K562 (cell line): ENCODE data around the gene EIF2S1. TPM values are rescaled to one million over a fixed set of nuclear protein-coding genes. Genes with fewer than 3 reads are reported as not detected.

Source experiments
- BHLHE40 ChIP-seq: IDR thresholded peaks from 2 replicates; pipeline ENCODE4 v1.6.1; 2011; ENCODE audit warnings: low read length, improper control_type of control experiment
- BRCA1 ChIP-seq, 2 experiments: fragments of 450-650 bp in 1 of 2; sonication (generic) in 1 of 2; formaldehyde crosslinking in 1 of 2; IDR thresholded peaks; 2 replicates each; pipeline versions ENCODE4 v1.5.0 to v1.6.1; 2017 to 2020; ENCODE audit warnings: mild to moderate bottlenecking in 1 of 2, missing genetic modification reagents in 1 of 2
- ELF4 ChIP-seq: fragments of 450-650 bp; formaldehyde crosslinking; IDR thresholded peaks from 2 replicates; pipeline ENCODE4 v1.4.0; 2022; ENCODE audit warnings: missing genetic modification characterization
- FOXJ2 ChIP-seq: fragments of 200-800 bp; sonication (Bioruptor generic); IDR thresholded peaks from 2 replicates; pipeline ENCODE4 v1.6.1; 2016; ENCODE audit warnings: missing genetic modification characterization, missing compliant biosample characterization
- GATA2 ChIP-seq: sonication (generic); formaldehyde crosslinking; IDR thresholded peaks from 2 replicates; pipeline ENCODE4 v1.4.0; 2020; ENCODE audit warnings: mild to moderate bottlenecking, missing genetic modification reagents
- HDAC1 ChIP-seq, 2 experiments: fragments of 450-650 bp; IDR thresholded peaks; 2 replicates each; pipeline ENCODE4 v1.6.1; 2016 to 2017; ENCODE audit warnings: inconsistent platforms in 1 of 2, mild to moderate bottlenecking in 1 of 2, moderate library complexity in 1 of 2
- HDGF ChIP-seq: fragments of 450-650 bp; IDR thresholded peaks from 2 replicates; pipeline ENCODE4 v1.6.1; 2016
- HMGN3 ChIP-seq: IDR thresholded peaks from 2 replicates; pipeline ENCODE4 v1.6.1; 2011; ENCODE audit warnings: borderline replicate concordance, low read depth, mild to moderate bottlenecking, mixed read lengths, low read length; ENCODE audit not compliant: insufficient read length; ENCODE audit errors: extremely low read depth
- ILF3 ChIP-seq: fragments of 450-650 bp; IDR thresholded peaks from 2 replicates; pipeline ENCODE4 v1.6.1; 2018; ENCODE audit warnings: antibody characterized with exemption, mild to moderate bottlenecking, moderate library complexity, borderline replicate concordance
- KDM1A ChIP-seq, 2 experiments: fragments of 450-650 bp; IDR thresholded peaks; 2 replicates each; pipeline ENCODE4 v1.6.1; 2016; ENCODE audit warnings: mild to moderate bottlenecking in 2 of 2
- KLF6 ChIP-seq: fragments of 250-450 bp; sonication (Bioruptor Pico); IDR thresholded peaks from 2 replicates; pipeline ENCODE4 v1.4.0; 2020; ENCODE audit warnings: mild to moderate bottlenecking, moderate library complexity, borderline replicate concordance
- MBD1 ChIP-seq: fragments of 250-450 bp; sonication (Bioruptor Pico); IDR thresholded peaks from 2 replicates; pipeline ENCODE4 v1.8.0; 2022; ENCODE audit warnings: inconsistent platforms
- MIER1 ChIP-seq: fragments of 450-650 bp; IDR thresholded peaks from 2 replicates; pipeline ENCODE4 v1.6.1; 2016; ENCODE audit warnings: antibody characterized with exemption, mild to moderate bottlenecking, low read depth
- MYNN ChIP-seq, 2 experiments: sonication (generic); formaldehyde crosslinking in 1 of 2; IDR thresholded peaks; 2 replicates each; pipeline versions ENCODE4 v1.5.0 to v1.6.1; 2016 to 2020; ENCODE audit warnings: antibody characterized with exemption in 1 of 2, missing genetic modification reagents in 1 of 2
- POLR2AphosphoS5 ChIP-seq: IDR thresholded peaks from 2 replicates; pipeline ENCODE4 v1.6.1; 2011; ENCODE audit warnings: mild to moderate bottlenecking, low read depth, low read length, moderate library complexity; ENCODE audit not compliant: control insufficient read depth, insufficient read depth
- PREB ChIP-seq: sonication (generic); formaldehyde crosslinking; IDR thresholded peaks from 2 replicates; pipeline ENCODE4 v1.8.1; 2023; ENCODE audit warnings: mild to moderate bottlenecking, missing genetic modification reagents
- THRB ChIP-seq: fragments of 450-650 bp; formaldehyde crosslinking; conservative IDR thresholded peaks from 2 replicates; pipeline ENCODE4 v1.4.0; 2022; ENCODE audit warnings: mild to moderate bottlenecking, missing genetic modification characterization
- ZNF174 ChIP-seq: fragments of 250-450 bp; sonication (Bioruptor Pico); IDR thresholded peaks from 2 replicates; pipeline ENCODE4 v1.4.0; 2020; ENCODE audit warnings: mild to moderate bottlenecking
- ZNF324 ChIP-seq: fragments of 250-450 bp; sonication (Bioruptor Pico); IDR thresholded peaks from 2 replicates; pipeline ENCODE4 v1.4.0; 2020; ENCODE audit warnings: mild to moderate bottlenecking
- polyA plus RNA-seq, 8 experiments: library from polyadenylated mRNA; depleted of rRNA in 4 of 8; stranded (reverse) in 5 of 8; unstranded in 3 of 8; fragments of >200 nt; fragmentation: Nextera tagmentation in 2 of 8; fragmentation: Illumina TruSeq in 1 of 8; extraction: Ambion mirVana in 2 of 8; extraction: Trizol in 1 of 8; gene quantifications; 2 replicates each; pipeline versions ENCODE4 v1.2.1 to v1.2.3, GENCODE V29; 2011 to 2014; ENCODE audit warnings: inconsistent platforms in 1 of 8, missing spikeins in 1 of 8
- total RNA-seq, 7 experiments: library from RNA; depleted of rRNA in 6 of 7; stranded (reverse); fragments of >200 nt in 6 of 7; fragmentation: Illumina TruSeq in 2 of 7; extraction: Trizol in 2 of 7; gene quantifications; 2 replicates each; pipeline versions ENCODE4 v1.2.1 to v1.2.3, GENCODE V29; 2011 to 2021; ENCODE audit warnings: low replicate concordance in 1 of 7
- TF ChIP-seq, protein P1 (sequence below), 2 experiments: fragments of 450-650 bp in 1 of 2; sonication (generic) in 1 of 2; formaldehyde crosslinking in 1 of 2; IDR thresholded peaks in 1 of 2; conservative IDR thresholded peaks in 1 of 2; 2 replicates each; pipeline versions ENCODE4 v1.6.1 to v1.8.1; 2016 to 2023; ENCODE audit warnings: mild to moderate bottlenecking in 2 of 2, moderate library complexity in 2 of 2, inconsistent platforms in 1 of 2, missing genetic modification reagents in 1 of 2
- TF ChIP-seq, protein P2 (sequence below): fragments of 250-450 bp; sonication (Bioruptor Pico); IDR thresholded peaks from 2 replicates; pipeline ENCODE4 v1.6.1; 2021; ENCODE audit warnings: mild to moderate bottlenecking

The EIF2S1 gene
- total and polyA plus RNA-seq, 9 of the 15 experiments (the other 6 are each of a cell fraction or from before 2014, with no cell fraction given), result 216 to 1,018 (median 332) TPM

GRCh38 chr14:67418401-67419191, 58.5 kb downstream of the EIF2S1 start (continued):
- TF ChIP-seq KDM1A (IDR thresholded peaks at IDR 0.05), result peak in 1 of 2 experiments; percentile 44; a peak in 1 of 4 replicates
- peak; percentile 61; the same call in 1 of the 2 replicates for TF ChIP-seq POLR2AphosphoS5
- TF ChIP-seq ZNF324, result no peak
- TF ChIP-seq ZNF174 (CRISPR knock-in tag), result no peak
- TF ChIP-seq HMGN3, result peak; percentile 45
- TF ChIP-seq, protein P1, sequence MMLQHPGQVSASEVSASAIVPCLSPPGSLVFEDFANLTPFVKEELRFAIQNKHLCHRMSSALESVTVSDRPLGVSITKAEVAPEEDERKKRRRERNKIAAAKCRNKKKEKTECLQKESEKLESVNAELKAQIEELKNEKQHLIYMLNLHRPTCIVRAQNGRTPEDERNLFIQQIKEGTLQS (IDR thresholded peaks at IDR 0.05), result peak; percentile 80
- TF ChIP-seq, protein P1 (CRISPR knock-in tag; conservative IDR thresholded peaks at IDR 0.05), result no peak
- no peak for TF ChIP-seq KLF6
- TF ChIP-seq MBD1 (CRISPR knock-in tag), result no peak
- no peak for TF ChIP-seq HDGF
- no peak for TF ChIP-seq MIER1
- TF ChIP-seq BRCA1 (IDR thresholded peaks at IDR 0.05), result no peak
- TF ChIP-seq BRCA1 (CRISPR knock-in tag; IDR thresholded peaks at IDR 0.05), result no peak
- TF ChIP-seq HDAC1 (IDR thresholded peaks at IDR 0.05), result peak in 1 of 2 experiments; percentile 47; a peak in 2 of 4 replicates
- TF ChIP-seq FOXJ2 (tag), result 0 out of 2 replicates have a peak, but pooled peaks have one; percentile 57
- no peak for TF ChIP-seq THRB (CRISPR knock-in tag)
- TF ChIP-seq BHLHE40, result peak; percentile 99
- TF ChIP-seq ELF4, result no peak
- TF ChIP-seq GATA2 (CRISPR knock-in tag), result peak; percentile 80
- TF ChIP-seq MYNN (IDR thresholded peaks at IDR 0.05), result peak; percentile 96
- no peak for TF ChIP-seq MYNN (CRISPR knock-in tag; IDR thresholded peaks at IDR 0.05)
- TF ChIP-seq, protein P2, sequence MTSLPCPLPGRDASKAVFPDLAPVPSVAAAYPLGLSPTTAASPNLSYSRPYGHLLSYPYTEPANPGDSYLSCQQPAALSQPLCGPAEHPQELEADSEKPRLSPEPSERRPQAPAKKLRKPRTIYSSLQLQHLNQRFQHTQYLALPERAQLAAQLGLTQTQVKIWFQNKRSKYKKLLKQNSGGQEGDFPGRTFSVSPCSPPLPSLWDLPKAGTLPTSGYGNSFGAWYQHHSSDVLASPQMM (CRISPR knock-in tag), result no peak
- TF ChIP-seq ILF3, result no peak
- TF ChIP-seq PREB (CRISPR knock-in tag), result no peak
